Regular cardiac myocyte (primary cell): ENCODE data around the gene CBX3. TPM values are rescaled to one million over a fixed set of nuclear protein-coding genes. Genes with fewer than 3 reads are reported as not detected.

ENCODE experiments used
- total RNA-seq: library from RNA; depleted of rRNA; stranded (reverse); fragments of >200 nt; gene quantifications from 2 replicates; pipeline ENCODE4 v1.2.3, GENCODE V29; 2014

CBX3 gene
- total RNA-seq = 97.8 and 150 TPM in 2 replicates

DNA sequence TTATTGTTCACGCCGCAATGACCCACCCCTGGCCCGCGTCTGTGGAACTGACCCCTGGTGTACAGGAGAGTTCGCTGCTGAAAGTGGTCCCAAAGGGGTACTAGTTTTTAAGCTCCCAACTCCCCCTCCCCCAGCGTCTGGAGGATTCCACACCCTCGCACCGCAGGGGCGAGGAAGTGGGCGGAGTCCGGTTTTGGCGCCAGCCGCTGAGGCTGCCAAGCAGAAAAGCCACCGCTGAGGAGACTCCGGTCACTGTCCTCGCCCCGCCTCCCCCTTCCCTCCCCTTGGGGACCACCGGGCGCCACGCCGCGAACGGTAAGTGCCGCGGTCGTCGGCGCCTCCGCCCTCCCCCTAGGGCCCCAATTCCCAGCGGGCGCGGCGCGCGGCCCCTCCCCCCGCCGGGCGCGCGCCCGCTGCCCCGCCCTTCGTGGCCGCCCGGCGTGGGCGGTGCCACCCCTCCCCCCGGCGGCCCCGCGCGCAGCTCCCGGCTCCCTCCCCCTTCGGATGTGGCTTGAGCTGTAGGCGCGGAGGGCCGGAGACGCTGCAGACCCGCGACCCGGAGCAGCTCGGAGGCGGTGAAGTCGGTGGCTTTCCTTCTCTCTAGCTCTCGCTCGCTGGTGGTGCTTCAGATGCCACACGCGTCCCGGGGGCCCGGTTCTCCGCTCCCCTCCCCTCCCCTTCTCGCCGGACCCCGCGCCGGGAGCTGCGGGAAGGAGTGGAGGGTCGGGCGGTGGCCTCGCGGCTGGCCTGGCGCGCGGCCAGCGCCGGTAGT lies at the start of gene CBX3:
TSS of gene CBX3 (plus strand) at position 499 of the 772 bp plus-strand sequence. CDS start 1,254 bp downstream, outside the sequence.

DNA sequence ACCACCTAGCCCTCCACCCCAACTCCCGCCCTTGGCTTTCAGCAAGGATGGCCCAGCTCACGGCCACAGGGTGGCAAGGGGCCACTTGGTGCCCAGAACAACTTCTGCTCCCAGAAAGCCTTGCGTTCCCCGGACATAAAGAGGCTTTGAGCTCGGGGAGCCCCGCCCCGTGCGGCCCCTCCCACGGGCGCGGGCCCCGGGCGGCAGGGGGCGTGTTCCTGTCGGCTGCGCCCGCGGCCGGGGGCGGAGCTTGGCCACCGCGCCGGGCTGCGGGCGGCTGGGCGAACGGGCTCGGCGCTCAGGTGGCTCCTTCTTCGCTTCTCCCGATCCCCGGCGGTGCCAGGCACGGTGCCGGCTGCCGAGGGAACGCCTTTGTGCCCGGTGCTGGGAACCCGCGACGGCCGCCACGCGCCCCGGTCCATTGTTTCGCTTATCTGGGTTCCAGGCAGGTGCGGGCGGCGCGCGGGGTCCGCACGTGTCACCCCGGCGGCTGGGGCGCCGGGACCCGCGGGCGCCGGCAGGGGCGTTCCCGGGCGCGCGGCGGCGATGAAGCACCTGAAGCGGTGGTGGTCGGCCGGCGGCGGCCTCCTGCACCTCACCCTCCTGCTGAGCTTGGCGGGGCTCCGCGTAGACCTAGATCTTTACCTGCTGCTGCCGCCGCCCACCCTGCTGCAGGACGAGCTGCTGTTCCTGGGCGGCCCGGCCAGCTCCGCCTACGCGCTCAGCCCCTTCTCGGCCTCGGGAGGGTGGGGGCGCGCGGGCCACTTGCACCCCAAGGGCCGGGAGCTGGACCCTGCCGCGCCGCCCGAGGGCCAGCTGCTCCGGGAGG lies 49.4 kb upstream of the CBX3 start, which contains the start of gene NFE2L3:
TSS of gene NFE2L3 (plus strand) at position 246 of the 829 bp plus-strand sequence. CDS start at position 547, 301 bp downstream.

DNA sequence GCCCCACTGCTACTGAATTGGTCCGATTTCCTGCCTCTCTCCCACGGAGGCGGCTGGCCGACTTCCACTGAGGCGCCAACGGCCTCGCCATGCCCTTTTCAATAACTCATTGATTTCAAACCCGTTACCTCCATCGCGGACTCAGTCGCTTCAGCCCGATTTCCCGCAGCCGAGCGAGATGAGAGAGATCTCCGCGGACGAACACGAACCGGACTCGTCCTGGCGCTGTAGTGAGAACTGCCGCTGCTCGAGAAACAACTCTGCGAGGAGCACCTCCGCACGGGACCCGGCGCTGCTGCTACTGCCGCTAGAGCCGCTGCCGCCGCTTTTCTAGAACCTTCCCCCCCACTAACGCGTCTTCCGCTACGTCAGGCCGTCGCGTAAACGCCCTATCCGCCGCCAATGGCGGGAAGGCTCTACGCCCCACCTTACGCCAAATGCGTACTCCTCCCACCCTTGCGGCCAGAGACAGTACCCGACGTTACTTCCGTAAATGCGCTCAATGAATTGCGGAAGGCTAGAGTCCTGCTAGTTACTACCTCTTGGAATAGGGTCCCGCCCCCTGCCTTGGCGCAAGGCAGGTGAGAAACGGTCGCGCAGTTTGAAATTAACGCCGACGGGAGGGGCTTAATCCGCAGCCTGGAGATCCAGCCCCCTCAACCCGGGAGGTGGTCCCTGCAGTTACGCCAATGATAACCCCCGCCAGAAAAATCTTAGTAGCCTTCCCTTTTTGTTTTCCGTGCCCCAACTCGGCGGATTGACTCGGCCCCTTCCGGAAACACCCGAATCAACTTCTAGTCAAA lies 900 bp upstream of the CBX3 start, which contains the start of gene HNRNPA2B1:
TSS of gene HNRNPA2B1 (minus strand) at position 303 of the 803 bp plus-strand sequence. CDS start at position 134, 169 bp downstream.

Other genes with a start within 250 kb of the CBX3 start
- 1.2 and 5.6 TPM in 2 replicates for gene NFE2L3, start 49.5 kb upstream of the CBX3 start, total RNA-seq
- 49.0 and 187 TPM in 2 replicates for gene HNRNPA2B1, start 999 bp upstream of the CBX3 start, total RNA-seq
- 0.19 and 0.28 TPM in 2 replicates for gene SNX10, start 90.1 kb downstream of the CBX3 start, total RNA-seq